ENCODE results near the gene SF3A2. TPM values are rescaled to one million over a fixed set of nuclear protein-coding genes. Genes with fewer than 3 reads are reported as not detected.

The SF3A2 gene
- total RNA-seq, 2 experiments from 2014 or later = 124 to 206 TPM

DNA sequence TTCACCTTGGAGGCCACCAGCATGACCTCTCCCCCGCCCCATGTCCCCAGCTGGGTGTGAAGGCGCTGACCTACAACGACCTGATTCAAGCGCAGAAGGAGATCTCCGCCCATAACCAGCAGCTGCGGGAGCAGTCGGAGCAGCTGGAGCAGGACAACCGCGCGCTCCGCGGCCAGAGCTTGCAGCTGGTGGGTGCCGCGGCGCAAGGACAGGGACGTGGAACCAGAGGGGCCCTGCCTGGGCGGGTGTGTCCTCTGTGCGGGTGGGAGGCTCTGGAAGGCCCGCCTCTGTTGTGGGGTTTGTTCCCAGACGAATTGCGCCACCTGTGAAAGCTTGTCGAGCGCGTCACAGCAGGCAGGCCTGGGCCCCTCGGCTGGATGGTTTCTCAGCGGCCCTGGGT is 22.8 kb upstream of the SF3A2 start:
- Histone ChIP-seq H3K9me2 (ENCODE audit: insufficient read depth, low read length) (no peaks in the 10 kb centered on the region), H2AFZ (ENCODE audit: low read length) (no peak overlapping the region), H3K36me3 (ENCODE audit: insufficient read depth, low read length) (peaks cover 92% of the 10 kb centered on the region), H3K27ac (ENCODE audit: low read depth, low read length, poor library complexity, severe bottlenecking) (no peak overlapping the region), H3K4me1 (ENCODE audit: insufficient read depth, low read length, poor library complexity, severe bottlenecking) (no peaks in the 10 kb centered on the region), H3K4me3 (ENCODE audit: low read depth, low read length, poor library complexity, severe bottlenecking) (no peak overlapping the region), H3K9me3 (ENCODE audit: low read length) (no peaks in the 10 kb centered on the region), H3K4me2 (ENCODE audit: low read length) (no peak overlapping the region), H3K79me2 (ENCODE audit: insufficient read depth, low read depth, low read length) (no peaks in the 10 kb centered on the region), H4K20me1 (ENCODE audit: insufficient read depth, low read length) (no peaks in the 10 kb centered on the region)
- no peak for DNase-seq (ENCODE audit: low spot score)
- ChIA-PET CTCF (ENCODE audit: unreplicated experiment) (no interaction called here), POLR2A (no interaction called here)
- no TSS peak for BruUV-seq (replicated peaks)
- intact Hi-C loops (cut with micrococcal nuclease; ENCODE audit: unreplicated experiment) = no loop called here
- no peak for TF ChIP-seq EZH2phosphoT487 (IDR thresholded peaks at IDR 0.05; ENCODE audit: borderline replicate concordance, low read depth, low read length)
- TF ChIP-seq, protein P1, sequence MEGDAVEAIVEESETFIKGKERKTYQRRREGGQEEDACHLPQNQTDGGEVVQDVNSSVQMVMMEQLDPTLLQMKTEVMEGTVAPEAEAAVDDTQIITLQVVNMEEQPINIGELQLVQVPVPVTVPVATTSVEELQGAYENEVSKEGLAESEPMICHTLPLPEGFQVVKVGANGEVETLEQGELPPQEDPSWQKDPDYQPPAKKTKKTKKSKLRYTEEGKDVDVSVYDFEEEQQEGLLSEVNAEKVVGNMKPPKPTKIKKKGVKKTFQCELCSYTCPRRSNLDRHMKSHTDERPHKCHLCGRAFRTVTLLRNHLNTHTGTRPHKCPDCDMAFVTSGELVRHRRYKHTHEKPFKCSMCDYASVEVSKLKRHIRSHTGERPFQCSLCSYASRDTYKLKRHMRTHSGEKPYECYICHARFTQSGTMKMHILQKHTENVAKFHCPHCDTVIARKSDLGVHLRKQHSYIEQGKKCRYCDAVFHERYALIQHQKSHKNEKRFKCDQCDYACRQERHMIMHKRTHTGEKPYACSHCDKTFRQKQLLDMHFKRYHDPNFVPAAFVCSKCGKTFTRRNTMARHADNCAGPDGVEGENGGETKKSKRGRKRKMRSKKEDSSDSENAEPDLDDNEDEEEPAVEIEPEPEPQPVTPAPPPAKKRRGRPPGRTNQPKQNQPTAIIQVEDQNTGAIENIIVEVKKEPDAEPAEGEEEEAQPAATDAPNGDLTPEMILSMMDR (conservative IDR thresholded peaks at IDR 0.05; ENCODE audit: low read length) = no peak

DNA sequence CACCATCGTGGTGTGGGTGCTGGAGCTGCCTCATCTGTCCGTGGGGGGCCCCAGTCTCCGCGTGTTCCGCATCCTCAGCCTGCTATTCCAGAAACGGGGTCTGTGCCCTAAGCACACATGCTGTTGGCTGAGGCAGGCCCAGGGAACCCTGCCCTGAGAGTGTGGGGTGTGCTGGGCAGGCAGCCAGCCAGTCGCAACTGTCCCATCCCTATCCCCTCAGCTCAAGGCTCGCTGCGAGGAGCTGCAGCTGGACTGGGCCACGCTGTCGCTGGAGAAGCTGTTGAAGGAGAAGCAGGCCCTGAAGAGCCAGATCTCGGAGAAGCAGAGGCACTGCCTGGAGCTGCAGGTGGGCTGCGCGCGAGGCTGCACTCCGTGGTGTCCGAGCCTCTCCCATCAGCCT is 22.4 kb upstream of the SF3A2 start:
- TF ChIP-seq, protein P1 (conservative IDR thresholded peaks at IDR 0.05; ENCODE audit: low read length) = no peak
- no peak for TF ChIP-seq EZH2phosphoT487 (IDR thresholded peaks at IDR 0.05; ENCODE audit: borderline replicate concordance, low read depth, low read length)

GRCh38 chr19:2215281-2215751 is 21.3 kb upstream of the SF3A2 start:
- POLR2A ChIA-PET = no interaction called here
- no peak overlapping the region for H3K27ac ChIP-seq (ENCODE audit: low read depth, low read length, poor library complexity, severe bottlenecking)
- H3K4me1 ChIP-seq (ENCODE audit: insufficient read depth, low read length, poor library complexity, severe bottlenecking) = no peaks in the 10 kb centered on the region

More for the DNA sequence above, 22.4 kb upstream of the SF3A2 start:
- H3K4me2 ChIP-seq (ENCODE audit: low read length) = no peak overlapping the region
- H3K9me3 ChIP-seq (ENCODE audit: low read length) = no peaks in the 10 kb centered on the region
- no peak overlapping the region for H3K27ac ChIP-seq (ENCODE audit: low read depth, low read length, poor library complexity, severe bottlenecking)
- H3K4me1 ChIP-seq (ENCODE audit: insufficient read depth, low read length, poor library complexity, severe bottlenecking) = no peaks in the 10 kb centered on the region
- H3K9me2 ChIP-seq (ENCODE audit: insufficient read depth, low read length) = no peaks in the 10 kb centered on the region
- no peaks in the 10 kb centered on the region for H3K79me2 ChIP-seq (ENCODE audit: insufficient read depth, low read depth, low read length)
- intact Hi-C loops (cut with micrococcal nuclease; ENCODE audit: unreplicated experiment) = no loop called here
- no peak overlapping the region for H3K4me3 ChIP-seq (ENCODE audit: low read depth, low read length, poor library complexity, severe bottlenecking)
- H4K20me1 ChIP-seq (ENCODE audit: insufficient read depth, low read length) = no peaks in the 10 kb centered on the region
- ChIA-PET POLR2A (no interaction called here), CTCF (ENCODE audit: unreplicated experiment) (no interaction called here)
- DNase-seq (ENCODE audit: low spot score) = no peak
- BruUV-seq (replicated peaks) = no TSS peak
- peaks cover 92% of the 10 kb centered on the region for H3K36me3 ChIP-seq (ENCODE audit: insufficient read depth, low read length)
- H2AFZ ChIP-seq (ENCODE audit: low read length) = no peak overlapping the region

More at GRCh38 chr19:2215281-2215751, 21.3 kb upstream of the SF3A2 start:
- no peaks in the 10 kb centered on the region for H3K9me2 ChIP-seq (ENCODE audit: insufficient read depth, low read length)
- no peak overlapping the region for H2AFZ ChIP-seq (ENCODE audit: low read length)
- no peaks in the 10 kb centered on the region for H3K9me3 ChIP-seq (ENCODE audit: low read length)
- TF ChIP-seq, protein P1 (conservative IDR thresholded peaks at IDR 0.05; ENCODE audit: low read length) = no peak
- no peak for TF ChIP-seq EZH2phosphoT487 (IDR thresholded peaks at IDR 0.05; ENCODE audit: borderline replicate concordance, low read depth, low read length)
- H4K20me1 ChIP-seq (ENCODE audit: insufficient read depth, low read length) = no peaks in the 10 kb centered on the region
- no peak overlapping the region for H3K4me2 ChIP-seq (ENCODE audit: low read length)
- no TSS peak for BruUV-seq (replicated peaks)
- DNase-seq (ENCODE audit: low spot score) = no peak
- CTCF ChIA-PET (ENCODE audit: unreplicated experiment) = no interaction called here
- H3K36me3 ChIP-seq (ENCODE audit: insufficient read depth, low read length) = peaks cover 90% of the 10 kb centered on the region
- intact Hi-C loops (cut with micrococcal nuclease; ENCODE audit: unreplicated experiment) = no loop called here
- no peaks in the 10 kb centered on the region for H3K79me2 ChIP-seq (ENCODE audit: insufficient read depth, low read depth, low read length)
- no peak overlapping the region for H3K4me3 ChIP-seq (ENCODE audit: low read depth, low read length, poor library complexity, severe bottlenecking)

Measured in OCI-LY7 (cell line).